Stimulated activated CD8-positive, alpha-beta memory T cell treated with anti-CD3 and anti-CD28 coated beads, Interleukin-12 subunit alpha, Interleukin-12 subunit beta, amount 100 ng/mL, for 24 hours (primary cell): Measurements from ENCODE around the gene UBL5.

Experiments
- DNase-seq: peaks from one replicate; pipeline ENCODE4 v3.0.0-alpha.2; 2020; ENCODE audit errors: extremely low read depth

Gene UBL5

DNA sequence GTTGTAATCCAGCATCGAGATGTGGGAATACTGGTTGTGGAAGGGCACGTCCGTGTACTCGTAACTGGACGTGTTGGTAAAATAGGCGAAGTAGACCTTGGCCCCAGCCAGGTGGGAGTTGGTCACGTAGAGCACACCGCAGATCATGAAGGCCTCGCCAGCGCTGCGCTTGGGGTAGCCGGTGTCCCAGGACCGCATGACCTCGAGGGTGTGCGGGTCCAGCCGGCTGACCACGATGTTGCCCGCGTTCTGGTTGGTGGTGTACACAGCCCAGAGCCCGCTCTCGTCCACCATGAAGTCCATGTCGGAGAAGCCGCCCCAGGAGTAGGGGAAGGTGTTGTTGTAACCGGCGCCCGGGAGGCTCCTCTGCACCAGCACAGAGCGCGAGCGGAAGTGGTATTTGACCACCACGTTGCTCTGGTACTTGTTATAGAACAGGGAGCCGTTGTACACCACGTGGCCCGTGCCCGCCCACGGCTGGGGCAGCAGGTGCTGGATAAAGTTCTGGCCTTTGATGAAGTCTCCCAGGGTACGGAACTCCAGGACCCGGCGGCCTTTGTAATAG, 26.6 kb downstream of the UBL5 start:
- no peak for DNase-seq

DNA sequence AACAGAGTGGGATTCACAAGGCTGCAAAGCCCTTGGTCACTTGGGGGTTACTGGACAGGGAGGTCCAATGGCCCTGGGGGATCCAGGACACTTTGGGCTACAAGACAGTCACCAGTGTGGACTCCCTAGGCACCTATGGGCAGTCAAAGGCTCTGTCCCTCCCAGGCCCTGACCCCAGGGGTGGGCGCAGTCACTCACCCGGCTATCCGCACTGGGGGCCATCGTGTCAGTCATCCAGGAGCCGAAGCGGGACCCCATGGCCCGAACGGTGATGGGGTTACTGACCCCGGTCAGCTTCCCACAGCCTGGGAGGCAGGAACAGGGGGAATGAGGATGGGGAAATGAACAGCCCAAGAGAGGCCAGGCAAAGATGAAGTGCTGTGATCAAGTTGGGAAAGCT, 28.9 kb downstream of the UBL5 start:
- no peak for DNase-seq

DNA sequence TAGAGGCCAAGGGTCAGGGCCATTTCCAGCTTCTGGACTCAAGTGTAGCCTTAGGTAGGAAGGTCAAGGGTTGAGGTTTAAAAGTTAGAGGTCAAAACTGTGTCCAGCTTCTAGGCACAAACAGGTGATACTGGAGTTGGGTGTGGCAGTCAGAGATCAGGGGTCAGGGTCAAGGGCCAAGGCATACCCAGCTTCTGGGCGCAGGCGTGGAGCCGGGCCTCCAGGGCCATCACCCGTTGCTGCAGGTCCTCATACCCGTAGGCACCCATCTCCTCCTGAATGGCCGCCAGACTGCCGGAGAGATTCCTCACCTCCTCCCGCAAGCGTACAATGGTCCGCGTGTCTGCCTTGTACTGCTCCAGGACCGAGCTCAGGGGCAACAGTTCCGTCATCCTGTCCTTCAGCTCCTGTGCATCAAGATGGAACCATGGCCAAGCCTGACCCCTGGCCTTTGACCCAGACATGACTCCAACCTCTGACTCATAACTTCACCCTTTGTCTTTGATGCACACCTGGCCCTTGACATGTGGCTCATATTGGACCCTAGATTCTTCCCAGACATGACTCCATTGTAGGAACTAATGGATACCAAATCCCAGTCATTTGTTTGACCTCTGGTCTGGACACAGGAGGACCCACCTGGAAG, 29.5 kb downstream of the UBL5 start:
- DNase-seq = no peak

DNA sequence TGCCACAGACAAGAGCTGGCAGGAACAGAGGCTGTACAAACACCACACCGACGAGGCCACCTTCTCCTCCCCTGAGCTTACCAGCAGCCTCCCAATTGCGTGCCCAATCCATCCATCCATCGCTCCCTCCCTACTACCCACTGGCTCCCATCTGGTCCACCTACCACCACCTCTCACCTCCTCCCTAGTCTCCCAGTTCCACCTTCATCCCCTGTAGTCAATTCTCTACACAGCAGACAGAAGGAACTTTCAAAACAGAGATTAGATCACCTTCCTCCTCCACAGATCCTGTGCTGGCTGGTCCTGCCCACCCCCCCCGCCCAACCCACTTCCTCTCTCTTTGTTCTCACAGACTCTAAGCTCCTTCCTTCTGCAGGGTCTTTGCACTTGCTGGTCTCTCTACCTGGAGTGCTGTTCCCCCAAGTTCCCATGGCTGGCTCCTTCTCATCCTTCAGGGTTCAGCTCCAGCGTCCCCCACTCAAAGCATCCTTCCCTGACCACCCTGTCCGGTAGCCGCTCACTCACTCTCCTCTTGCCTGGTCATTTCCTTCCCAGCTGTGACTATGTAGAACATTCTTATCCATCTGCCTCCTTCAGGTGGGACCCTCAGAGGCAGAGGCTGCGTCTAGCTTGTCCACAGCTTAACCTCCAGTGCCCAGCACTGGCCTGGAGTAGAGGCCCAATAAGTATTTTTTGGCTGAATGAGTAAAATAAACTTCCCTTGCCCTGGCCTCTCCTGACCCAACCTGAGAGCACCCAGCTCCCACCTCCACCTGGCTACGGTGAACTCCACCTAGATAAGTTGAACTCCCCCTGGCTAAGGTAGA, 30.4 kb downstream of the UBL5 start:
- no peak for DNase-seq

DNA sequence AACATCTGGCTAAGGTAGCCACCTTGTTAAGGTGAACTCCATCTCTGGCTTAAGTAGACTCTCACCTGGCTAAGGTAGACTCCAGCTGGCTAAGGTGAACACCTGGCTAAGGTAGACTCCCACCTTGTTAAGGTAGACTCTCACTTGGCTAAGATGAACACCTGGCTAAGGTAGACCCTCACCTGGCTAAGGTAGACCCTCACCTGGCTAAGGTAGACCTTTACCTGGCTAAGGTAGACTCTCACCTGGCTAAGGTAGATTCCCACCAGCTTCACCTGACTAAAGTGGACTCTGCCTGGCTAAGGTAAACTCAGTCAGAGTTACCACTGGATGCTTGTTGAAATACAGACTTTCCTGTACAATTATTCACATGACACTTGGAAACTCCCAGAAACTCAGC, 31.0 kb downstream of the UBL5 start:
- no peak for DNase-seq

DNA sequence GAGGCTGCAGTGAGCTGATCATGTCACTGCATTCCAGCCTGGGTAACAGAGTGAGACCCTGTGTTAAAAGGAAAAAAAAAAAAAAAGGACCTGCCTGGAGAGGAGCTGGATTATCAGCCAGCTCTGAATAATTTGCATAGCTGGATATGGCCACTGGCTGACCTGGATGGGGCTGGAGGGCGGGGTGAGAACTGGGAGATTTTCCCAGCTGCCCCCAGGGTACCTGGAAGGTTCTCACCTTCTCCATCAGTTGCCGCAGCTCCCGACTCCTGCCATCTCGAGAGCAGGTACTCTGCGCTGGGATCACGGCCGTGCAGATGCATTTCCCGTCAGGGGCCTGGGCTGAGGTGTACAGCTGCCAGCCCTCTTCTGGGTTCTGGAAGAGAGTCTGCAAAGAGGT, 32.7 kb downstream of the UBL5 start:
- no peak for DNase-seq

DNA sequence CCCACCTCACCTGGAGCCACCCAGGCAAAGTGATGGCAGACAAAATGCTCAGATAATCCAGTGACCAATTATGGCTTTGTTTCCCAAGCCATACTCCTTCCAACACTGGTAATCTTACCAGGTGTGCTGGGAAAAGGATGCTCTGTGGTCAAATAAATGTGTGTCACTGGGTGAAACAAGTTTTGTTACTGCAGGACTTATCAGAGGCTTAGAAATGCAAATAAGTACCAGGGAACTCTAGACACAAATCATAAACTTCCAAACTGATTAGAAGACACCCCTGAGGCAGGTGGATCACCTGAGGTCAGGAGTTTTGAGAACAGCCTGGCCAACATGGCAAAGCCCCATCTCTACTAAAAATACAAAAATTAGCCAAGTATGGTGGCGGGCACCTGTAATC, 33.8 kb downstream of the UBL5 start:
- no peak for DNase-seq

DNA sequence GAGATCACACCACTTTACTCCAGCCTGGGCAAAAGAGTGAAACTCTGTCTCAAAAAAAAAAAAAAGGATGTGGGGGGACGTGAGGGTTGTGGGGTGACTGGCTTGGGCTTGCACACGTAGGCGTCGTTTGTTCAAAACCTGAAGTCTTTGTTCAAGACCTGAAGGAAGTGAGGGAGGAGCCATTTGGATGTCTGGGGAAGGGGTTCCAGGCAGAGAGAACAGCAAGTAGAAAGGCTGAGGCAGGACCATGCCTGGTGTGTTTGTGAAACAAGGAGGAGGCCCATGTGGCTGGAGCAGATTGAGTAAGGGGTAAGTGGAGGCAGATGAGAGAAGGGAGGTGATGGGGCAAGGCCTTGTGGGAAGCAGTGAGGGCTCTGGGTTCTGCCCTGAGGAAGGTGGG, 35.2 kb downstream of the UBL5 start:
- no peak for DNase-seq

DNA sequence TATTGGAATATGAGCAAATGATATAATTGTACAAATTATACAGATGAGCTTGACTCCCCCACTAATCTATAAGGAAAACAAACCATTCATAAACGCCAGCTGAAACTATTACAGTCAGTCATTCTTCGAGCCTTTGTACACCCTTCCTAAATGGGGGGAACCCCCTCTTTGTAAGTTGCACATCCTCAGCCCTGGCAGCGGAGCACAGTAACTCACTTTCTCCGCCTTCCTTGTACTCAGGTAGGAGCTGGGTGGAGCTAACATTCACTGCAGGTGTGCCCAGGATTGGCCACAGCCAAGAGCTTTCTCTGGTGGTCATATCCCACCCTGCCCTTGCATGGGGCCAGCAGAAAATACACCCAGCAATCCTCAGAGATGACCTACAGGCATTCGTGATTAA, 36.0 kb downstream of the UBL5 start:
- no peak for DNase-seq

DNA sequence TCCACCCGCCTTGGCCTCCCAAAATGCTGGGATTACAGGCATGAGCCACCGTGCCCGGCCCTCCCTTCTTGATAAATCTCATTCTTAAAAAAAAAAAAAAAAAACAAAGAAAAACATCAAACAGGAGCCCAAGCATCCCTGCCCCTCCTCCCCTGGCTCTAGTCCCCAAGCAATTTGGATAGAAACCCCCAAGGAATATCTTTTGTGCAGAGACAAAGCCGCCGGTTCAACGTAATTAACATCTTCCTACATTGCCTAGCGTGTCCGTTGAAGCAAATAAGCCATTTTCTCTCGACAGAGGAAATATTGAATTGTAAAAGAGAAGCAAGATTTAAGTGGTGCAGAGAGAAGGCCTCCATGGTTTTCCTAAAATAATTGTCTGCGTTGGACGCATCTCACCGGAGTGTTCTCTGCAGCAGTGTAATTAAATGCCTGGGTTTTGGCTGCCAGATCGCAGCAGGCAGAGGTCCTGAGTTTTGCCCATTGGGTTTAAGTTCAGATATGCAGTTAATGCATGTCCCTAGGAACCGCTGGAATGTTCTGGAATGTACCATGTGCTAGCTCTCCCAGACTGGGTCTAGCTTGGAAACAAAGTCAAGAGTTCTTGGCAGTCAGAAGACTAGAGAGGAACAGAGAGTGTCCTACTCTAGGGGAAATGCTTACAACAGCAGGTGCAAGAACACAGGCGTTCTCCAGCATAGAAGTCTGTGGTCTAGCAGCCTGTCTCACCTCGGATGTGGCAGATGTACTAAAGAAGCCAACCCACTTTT, 38.2 kb downstream of the UBL5 start:
- DNase-seq = no peak

DNA sequence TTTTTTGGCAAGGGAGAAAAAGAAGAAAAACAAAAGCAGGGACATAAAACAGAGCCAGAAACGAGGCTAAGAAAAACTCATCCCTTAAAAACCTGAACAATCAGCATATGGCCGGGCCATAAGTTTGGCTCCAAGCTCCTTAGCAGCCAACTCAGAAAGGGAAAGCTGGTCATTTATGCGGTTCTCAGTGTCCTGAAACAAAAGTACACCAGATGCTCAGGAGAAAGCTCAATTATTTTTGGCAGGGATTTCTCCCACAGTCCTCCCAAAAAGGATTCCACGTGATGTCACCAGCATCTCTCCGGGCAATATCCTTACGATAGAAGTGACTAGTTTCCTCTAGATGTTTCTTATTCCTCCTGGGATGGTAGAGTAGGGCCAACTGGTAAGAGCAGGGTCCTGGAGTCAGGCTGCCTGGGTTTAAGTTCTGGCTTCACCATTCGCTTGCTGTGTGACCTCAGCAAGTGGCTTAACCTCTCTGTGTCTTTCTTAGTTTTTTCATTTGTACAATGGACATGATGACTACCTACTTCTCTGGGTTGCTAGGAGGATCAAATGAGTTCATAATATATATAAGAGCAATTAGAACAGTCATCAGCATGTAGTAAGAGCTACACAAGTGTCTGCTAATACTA, 41.4 kb downstream of the UBL5 start:
- no peak for DNase-seq

DNA sequence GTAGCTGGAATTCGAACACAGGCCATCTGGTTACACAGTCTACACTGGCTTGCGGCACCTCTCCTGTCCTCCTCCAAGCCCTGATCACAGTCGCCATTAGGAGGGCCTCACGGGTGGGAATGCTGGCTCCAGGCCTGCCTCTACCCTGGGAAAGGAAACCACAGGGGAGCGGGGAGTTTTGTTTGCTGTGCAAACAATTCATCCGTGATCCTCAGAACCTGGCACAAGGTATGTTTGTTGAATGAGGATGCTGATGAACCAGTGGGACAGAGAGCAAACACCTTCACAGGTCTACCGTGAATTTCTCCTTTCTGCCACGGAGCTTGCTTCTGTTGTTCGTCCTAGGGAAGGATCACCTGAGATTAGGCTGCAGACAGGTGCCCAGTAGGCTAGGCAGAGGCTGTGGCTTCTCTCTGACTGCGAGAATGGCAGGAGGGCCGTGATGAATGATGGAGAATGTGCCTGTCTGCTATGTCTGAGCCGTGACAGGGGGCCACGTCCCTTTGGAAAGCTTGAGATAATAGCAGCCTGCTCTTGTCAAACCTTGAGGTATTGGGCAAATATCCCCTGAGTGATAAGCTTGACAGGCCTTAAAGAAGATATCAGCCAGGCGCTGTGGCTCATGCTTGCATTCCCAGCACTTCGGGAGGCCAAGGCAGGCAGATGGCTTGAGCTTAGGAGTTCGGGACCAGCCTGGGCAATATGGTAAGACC, 44.1 kb downstream of the UBL5 start:
- no peak for DNase-seq

DNA sequence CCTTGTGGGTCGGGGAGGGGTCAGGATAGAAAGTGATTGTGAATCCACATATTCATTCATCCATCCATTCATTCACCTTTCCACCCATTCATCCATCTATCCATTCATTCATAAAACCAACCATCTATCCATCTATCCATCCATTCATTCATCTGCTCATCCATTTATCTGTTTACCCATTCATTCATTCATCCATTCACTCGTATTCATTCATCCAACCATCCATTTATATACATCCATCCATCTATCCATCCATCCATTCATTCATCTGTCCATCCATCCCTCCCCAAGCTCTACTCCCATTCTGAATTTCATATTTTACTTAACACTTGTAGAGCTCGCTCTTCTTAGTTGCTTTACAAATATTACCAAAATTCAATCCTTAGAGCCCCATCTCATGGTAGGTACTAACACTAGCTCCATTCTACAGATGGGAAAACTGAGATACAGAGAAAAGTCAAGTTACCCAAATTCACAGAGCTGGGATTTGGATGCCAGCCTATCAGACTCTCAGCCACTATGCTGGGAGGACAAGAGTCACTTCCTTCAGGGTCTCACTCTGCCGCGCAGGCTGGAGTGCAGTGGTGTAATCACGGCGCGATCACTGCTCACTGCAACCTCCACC, 45.0 kb downstream of the UBL5 start:
- DNase-seq = no peak

DNA sequence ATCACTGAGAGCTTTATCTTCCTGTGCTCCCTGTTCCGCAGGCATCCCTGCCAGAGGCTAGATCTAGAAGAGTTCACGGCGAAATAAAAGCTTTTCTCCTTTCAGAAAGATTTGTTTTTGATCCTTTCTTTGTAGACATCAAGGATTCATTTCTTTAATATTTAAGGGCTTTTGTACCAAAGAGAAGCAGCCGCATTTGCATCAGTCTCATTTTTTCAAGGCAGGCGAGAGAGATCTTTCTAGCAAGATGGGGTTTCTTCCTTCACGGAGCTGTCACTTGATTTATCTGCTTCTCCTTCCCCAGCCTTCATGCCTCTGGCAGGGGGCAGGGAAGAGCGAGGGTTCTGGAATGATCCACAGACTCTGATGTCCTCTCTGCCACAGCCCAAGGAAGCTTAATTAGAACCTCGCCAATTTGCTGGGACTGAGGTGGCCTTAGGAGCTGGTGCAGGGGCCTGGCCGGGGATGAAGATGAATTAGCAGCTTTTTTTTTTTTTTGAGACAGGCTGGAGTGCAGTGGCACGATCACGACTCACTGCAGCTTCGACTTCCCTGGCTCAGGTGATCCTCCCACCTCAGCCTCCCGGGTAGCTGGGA, 47.4 kb downstream of the UBL5 start:
- no peak for DNase-seq

DNA sequence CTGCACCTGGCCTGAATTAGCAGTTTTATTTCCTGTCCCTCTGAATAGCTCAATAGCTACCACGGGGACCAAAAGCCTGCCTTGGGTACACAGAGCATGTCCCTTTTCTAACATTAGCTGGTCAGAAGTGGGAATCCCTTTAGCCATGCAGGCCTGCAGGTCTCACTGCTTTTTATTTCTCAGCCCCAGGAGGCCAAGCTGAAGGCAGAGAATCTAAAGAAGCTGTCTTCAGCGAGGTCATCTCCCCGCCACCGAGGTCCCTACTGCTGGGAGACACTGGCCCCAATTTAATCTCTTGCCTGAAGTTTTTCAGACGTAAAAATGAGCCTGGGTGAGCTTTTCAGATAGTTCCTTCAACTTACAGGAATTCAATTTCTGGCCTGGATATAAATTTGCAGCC, 48.1 kb downstream of the UBL5 start:
- DNase-seq = no peak

DNA sequence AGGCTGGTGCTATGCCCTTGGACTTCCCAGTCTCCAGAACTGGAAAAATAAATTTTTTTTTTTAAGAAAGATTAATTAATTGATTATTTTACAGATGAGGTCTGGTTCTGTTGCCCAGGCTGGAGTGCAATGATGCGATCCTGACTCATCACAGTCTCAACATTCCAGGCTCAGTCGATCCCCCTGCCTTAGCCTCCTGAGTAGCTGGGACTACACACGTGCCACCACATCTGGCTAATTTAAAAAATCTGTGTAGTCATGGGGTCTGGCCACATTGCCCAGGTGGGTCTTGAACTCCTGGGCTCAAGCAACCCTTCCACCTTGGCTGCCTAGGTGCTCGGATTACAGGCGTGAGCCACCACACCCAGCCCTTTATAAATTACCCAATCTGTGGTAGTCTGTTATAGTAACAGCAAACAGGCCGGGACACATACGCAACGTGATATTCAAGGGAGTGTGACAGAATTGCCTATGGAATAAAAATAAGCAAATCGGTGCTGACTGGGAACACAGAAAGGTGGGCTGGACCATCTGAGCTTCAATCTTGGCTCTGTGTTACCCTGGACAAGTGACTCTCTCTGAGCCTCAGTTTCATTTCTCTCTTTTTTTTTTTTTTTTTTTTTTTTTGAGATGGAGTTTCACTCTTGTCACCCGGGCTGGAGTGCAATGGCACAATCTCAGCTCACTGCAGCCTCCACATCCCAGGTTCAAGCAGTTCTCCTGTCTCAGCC, 50.2 kb downstream of the UBL5 start:
- DNase-seq = no peak

DNA sequence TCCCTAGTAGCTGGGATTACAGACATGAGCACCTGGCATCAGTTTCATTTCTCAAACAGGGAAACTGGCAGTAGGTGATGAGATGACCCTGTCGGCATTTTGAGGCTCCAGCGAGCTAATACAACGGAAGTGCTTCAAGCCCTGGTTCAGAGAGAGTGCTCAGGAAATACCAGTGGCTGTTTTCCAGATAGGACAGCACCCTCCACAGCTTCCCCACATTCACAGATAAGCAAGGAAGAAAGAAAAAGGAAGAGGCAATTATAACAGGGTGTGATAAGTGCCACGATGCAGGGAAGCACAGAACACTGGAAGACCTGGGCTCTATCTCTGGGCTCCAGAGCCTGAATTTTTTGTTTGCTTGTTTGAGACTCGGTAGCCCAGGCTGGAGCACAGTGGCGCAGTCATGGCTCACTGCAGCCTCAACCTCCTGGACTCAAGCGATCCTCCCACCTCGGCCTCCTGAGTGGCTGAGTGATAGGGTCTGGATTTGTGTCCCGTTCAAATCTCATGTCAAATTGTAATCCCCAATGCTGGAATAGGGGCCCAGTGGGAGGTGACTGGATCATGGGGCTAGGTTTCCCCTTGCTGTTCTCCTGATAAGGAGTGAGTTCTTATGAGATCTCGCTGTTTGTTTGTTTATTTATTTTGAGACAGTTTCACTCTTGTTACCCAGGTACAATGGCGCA, 50.9 kb downstream of the UBL5 start:
- DNase-seq = no peak
